Stimulated activated CD4-positive, alpha-beta T cell treated with anti-CD3 and anti-CD28 coated beads, Interleukin-1b, Interleukin-23, amount 100 ng/mL, for 24 hours (primary cell): Measurements from ENCODE around the gene HLA-DMA.

Experiments
- DNase-seq, 4 experiments: peaks; one replicate each; pipeline ENCODE4 v3.0.0-alpha.2; 2020; ENCODE audit warnings: low read depth in 4 of 4, low spot score in 1 of 4

Gene HLA-DMA

DNA sequence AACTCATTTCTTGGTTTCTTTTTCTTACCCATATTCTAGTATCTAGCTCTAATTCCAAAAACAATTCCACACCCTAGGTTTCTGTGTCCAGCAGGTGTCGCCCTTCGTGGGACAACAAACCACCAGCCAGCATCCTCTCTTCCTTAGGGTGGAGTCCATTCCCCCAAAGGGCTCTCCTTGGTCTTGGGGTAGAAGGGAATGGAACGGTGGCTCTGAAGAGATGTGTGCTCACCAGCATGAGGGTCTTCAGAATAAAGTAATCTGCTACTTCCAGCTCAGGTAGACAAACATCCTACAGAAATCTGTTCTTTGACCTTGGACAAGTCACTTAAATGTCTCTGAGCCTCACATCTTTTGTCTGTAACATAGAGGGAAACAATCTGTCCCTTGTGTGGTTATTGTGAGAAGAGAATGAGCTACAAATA lies 19.2 kb downstream of the HLA-DMA start:
- peak; percentile 58 to 65 (median 62) for DNase-seq

DNA sequence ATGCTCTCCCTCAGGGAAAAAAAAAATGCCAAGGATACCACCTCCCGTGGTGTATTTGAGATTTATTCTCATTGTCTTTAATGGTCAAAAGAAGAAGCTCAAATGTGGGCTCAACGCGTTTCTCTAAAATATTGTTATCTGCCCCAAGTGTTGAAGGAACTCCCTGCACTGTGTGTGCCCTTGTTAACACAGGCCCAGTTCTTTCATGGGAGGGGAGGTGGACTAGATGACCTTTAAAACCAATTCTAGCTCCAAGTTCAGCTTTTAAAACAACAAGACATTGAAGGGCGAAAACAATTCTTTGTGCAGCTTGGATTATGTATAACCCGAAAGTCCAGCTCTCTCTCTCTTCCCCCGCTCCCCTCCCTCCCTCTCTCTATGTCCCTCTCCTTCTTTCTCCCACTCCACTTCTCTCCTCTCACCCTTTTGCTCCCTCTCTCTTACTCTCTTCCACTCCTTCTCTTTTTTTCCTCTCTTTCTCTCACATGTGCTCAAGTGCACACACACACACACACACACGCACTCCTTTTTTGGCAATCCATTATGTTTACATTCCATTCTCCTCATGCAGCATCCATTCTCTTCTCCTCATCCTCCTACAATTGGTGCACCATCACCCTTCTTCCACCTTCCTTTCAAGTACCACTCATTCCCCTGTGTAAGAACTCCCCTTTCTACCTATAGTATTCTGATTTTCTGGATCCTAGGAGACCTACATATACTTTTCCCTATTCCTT lies 20.6 kb downstream of the HLA-DMA start:
- DNase-seq, result no peak

DNA sequence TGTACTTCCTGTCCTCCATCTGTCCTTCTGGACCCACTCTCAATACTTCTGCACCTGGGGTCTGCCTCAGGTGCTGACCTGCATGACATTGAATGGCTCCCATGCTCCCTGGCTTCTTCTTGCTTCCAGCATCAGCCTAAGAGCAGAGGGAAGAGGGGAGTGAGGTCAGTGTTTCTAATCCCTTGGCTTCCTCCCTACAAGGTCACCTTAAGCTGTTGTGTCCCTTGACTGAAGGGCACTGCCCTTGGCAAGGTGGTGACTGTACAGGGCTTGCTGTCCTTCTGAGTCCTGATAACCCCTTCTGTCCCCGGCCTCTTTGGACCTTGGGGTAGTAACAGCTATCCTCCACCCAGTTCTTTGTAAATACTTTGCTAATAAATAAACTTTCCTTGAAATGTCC lies 21.7 kb downstream of the HLA-DMA start:
- DNase-seq, result no peak

- DNase-seq, result no peak
These were observed 30.8 kb downstream of the HLA-DMA start for GRCh38 chr6:32922083-32922482.

DNA sequence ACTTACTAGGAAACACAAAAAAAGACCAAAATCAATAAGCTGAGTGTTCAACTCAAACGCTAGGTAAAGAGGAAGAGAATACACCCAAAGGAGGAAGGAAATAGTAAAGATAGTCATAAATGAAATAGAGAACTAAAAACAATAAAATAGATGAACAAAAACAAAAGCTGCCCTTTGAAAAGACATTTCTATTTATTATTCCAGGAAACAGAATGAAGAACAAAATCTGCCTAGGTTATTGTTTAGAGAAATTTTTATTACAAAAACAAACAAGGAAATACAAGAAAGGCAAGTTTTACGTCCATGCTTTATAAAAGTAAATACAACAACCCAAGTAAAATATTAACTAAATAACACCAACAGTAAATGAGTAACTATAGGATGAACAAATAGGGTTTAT lies 32.2 kb downstream of the HLA-DMA start:
- DNase-seq, result no peak

GRCh38 chr6:32912951-32913350 lies 39.9 kb downstream of the HLA-DMA start:
- no peak for DNase-seq

GRCh38 chr6:32908897-32909296 lies 44.0 kb downstream of the HLA-DMA start:
- DNase-seq, result no peak

- no peak for DNase-seq
These were observed 46.4 kb downstream of the HLA-DMA start for GRCh38 chr6:32906539-32906938.

DNA sequence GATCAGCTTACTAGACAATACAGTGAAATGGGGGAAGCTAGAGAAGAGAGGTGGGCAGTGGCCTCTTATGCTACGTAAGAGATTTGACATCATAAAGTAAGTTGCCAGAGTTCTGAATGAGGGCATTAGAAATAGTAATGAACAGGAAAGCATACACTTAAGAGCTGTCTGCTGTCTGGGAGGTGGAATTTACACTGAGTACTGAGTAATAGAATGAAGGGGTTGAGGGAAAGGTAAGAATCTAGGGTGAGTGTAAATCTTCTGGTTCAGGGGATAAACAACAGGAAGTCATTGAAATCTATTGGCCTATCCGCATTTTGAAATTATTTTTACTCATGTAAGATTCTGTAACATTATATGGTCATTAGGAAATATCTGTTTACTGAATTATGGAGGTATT lies 47.8 kb downstream of the HLA-DMA start:
- no peak for DNase-seq

DNA sequence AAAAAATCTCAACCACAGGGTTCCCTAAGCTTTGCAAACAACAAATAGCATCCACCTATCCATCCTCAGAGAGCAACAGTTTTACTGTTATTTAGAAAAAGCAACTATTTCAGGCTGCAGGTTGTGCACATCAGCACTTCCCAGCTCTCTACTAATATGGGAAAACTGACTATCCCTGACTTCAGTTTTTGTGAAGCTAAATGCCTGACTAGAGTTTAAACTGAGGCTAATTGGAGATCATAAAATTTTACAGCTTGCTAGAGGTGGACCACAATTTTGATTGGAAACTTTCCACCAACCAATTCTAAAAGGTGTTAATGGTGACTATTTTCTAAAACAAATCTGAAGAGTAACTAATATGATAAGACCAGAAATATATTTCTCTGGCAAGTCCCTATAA lies 48.9 kb downstream of the HLA-DMA start:
- DNase-seq, result no peak
